Astrocyte of the spinal cord (primary cell): ENCODE results near the gene EXOC6B.

Experiments used
- DNase-seq: peaks from one replicate; pipeline ENCODE4 v3.0.0; 2011; ENCODE audit warnings: low read depth, low spot score
- H3K4me3 ChIP-seq: 2 replicates; pipeline ENCODE4 v1.5.1; 2011; ENCODE audit warnings: low read depth, mild to moderate bottlenecking, low read length, moderate library complexity
- CTCF ChIP-seq: IDR thresholded peaks from 2 replicates; pipeline ENCODE4 v1.5.1; 2012; ENCODE audit warnings: low read depth, mild to moderate bottlenecking, low read length, inconsistent platforms
- in situ Hi-C: cut with HindIII; loops from 2 replicates; pipeline ENCODE4 v1.10.0; 2017; ENCODE audit warnings: low sequenced_read_pairs

Gene EXOC6B

DNA sequence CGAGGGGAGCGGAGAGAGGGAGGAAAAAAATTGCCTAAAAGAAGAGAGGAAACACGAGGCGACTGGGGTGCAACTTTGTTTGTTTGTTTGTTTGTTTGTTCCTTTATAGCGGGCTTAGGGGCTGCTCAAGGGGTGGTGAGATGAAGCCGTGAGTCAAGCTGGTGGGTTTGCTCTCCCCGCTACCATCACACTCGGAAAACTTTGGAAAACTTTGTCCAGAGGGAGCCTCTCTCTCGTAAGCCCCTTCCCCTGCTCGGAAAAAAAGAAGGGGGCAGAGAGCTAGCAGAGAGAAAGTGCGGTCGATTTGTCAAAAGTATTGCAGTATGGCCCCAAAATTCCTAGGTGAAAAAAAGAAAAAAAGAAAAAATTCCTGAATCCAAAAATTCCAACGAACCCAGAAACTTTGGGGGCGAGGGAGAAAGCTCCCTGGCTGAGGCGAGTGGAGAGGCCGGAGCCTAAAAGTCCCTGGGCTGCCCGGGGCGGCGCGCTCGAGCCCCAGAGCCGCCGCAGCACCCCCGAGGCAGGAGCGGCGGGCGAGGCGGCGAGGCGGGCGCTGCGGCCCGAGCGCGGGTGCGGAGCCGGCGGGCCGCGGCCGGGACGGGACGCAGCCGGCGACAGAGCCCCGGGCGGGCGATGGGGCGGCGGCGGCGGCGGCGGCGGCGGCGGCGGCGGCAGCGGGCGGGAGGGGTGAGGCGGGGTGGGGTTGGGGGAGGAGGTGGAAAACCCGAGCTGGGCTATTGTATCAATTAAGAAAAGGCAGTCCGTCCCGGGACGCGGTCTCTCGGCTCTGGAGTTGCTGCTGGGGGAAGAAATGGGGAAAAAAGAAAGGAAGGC is 677.6 kb downstream of the EXOC6B start:
- in situ Hi-C loops: no loop called here
- H3K4me3 ChIP-seq: peak overlapping the region; percentile 33
- TF ChIP-seq CTCF: no peak
- DNase-seq: no peak

GRCh38 chr2:72147303-72147971 is 678.4 kb downstream of the EXOC6B start, which contains the start of gene CYP26B1:
CYP26B1 (minus strand) TSS chr2:72147862; CDS start chr2:72147834, 28 bp downstream.
- no peak for TF ChIP-seq CTCF
- H3K4me3 ChIP-seq: peak within 1 kb of the TSS; percentile 33
- in situ Hi-C loops: no loop called here
- no peak for DNase-seq

GRCh38 chr2:72146347-72147302 is 679.2 kb downstream of the EXOC6B start:
- no peak overlapping the region for H3K4me3 ChIP-seq
- in situ Hi-C loops: no loop called here
- no peak for DNase-seq
- TF ChIP-seq CTCF: no peak

GRCh38 chr2:72145658-72146329 is 680.0 kb downstream of the EXOC6B start:
- no peak overlapping the region for H3K4me3 ChIP-seq
- in situ Hi-C loops: no loop called here
- no peak for DNase-seq
- TF ChIP-seq CTCF: no peak

DNA sequence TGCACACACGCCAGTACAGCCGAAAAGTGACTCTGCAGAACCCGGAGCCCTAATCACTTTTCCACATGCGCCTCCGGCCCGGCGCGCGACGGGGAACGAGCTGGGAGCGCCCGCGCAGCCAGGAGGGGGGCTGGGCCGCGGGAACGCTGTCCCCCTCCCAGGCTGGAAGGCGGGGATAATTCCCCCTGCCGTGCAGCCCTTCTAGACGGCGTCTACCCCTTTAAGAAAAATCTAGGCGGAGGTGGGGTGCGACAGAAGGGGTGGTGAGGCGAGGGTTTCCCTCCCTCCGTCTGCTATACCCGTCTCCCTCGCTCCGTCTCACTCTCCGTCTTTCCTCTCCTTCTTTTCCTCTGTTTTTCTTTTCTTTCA is 680.6 kb downstream of the EXOC6B start:
- peak overlapping the region; percentile 10 for H3K4me3 ChIP-seq
- in situ Hi-C loops: no loop called here
- no peak for DNase-seq

More for the DNA sequence above, 680.6 kb downstream of the EXOC6B start:
- no peak for TF ChIP-seq CTCF
